Measurements from ENCODE around the gene FALEC. TPM values are rescaled to one million over a fixed set of nuclear protein-coding genes. Genes with fewer than 3 reads are reported as not detected.

The FALEC gene
- total RNA-seq, 4 donors from 2014 or later = not detected

DNA sequence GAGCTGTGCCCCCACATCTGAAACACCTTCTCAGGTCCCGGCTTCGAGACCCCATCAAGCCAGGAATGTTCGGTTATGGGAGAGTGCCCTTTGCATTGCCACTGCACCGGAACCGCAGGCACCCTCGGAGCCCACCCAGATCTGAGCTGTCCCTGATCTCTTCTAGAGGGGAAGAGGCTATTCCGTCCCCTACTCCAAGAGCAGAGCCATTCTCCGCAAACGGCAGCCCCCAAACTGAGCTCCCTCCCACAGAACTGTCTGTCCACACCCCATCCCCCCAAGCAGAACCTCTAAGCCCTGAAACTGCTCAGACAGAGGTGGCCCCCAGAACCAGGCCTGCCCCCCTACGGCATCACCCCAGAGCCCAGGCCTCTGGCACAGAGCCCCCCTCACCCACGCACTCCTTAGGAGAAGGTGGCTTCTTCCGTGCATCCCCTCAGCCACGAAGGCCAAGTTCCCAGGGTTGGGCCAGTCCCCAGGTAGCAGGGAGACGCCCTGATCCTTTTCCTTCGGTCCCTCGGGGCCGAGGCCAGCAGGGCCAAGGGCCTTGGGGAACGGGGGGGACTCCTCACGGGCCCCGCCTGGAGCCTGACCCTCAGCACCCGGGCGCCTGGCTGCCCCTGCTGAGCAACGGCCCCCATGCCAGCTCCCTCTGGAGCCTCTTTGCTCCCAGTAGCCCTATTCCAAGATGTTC, 38.0 kb downstream of the FALEC start:
- TF ChIP-seq POLR2A (IDR thresholded peaks at IDR 0.05) (no peak), POLR2AphosphoS5 (IDR thresholded peaks at IDR 0.05) (no peak), EP300 (IDR thresholded peaks at IDR 0.05) (no peak)
- TF ChIP-seq, protein P1, sequence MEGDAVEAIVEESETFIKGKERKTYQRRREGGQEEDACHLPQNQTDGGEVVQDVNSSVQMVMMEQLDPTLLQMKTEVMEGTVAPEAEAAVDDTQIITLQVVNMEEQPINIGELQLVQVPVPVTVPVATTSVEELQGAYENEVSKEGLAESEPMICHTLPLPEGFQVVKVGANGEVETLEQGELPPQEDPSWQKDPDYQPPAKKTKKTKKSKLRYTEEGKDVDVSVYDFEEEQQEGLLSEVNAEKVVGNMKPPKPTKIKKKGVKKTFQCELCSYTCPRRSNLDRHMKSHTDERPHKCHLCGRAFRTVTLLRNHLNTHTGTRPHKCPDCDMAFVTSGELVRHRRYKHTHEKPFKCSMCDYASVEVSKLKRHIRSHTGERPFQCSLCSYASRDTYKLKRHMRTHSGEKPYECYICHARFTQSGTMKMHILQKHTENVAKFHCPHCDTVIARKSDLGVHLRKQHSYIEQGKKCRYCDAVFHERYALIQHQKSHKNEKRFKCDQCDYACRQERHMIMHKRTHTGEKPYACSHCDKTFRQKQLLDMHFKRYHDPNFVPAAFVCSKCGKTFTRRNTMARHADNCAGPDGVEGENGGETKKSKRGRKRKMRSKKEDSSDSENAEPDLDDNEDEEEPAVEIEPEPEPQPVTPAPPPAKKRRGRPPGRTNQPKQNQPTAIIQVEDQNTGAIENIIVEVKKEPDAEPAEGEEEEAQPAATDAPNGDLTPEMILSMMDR (IDR thresholded peaks at IDR 0.05) = no peak
- H3K27me3 ChIP-seq = no peaks in the 10 kb centered on the region
- H3K4me3 ChIP-seq = no peak overlapping the region
- H3K36me3 ChIP-seq = peaks cover 32% of the 10 kb centered on the region
- peak overlapping the region; percentile 67 for H3K27ac ChIP-seq
- DNase-seq (ENCODE audit: low spot score in 2 of 2) = no peak
- 73% methylated on average over 2 of the region's 23 CpGs for WGBS
- H3K9me3 ChIP-seq = no peaks in the 10 kb centered on the region
- peaks cover 63% of the 10 kb centered on the region for H3K4me1 ChIP-seq

DNA sequence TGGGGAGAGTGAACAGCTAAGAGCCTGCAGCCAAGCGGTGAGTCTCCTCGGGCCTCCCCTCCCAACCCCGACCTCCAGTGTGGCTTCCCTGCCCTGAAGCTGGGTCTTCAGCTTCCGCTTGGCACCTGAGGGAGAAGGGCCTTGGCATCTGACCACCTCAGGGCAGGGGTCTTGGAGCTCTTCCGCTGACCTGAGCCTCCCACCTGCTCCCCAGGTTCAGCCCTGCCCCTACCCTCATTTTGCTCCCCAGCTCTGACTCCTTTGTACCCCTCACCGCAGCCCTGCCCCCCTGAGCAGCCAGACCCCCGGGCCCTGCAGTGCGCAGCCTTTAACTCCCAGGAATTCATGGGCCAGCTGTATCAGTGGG, 38.5 kb downstream of the FALEC start:
- Histone ChIP-seq H3K9me3 (no peaks in the 10 kb centered on the region), H3K27me3 (no peaks in the 10 kb centered on the region), H3K36me3 (peaks cover 32% of the 10 kb centered on the region), H3K4me3 (no peak overlapping the region), H3K4me1 (peaks cover 65% of the 10 kb centered on the region), H3K27ac (peak overlapping the region; percentile 14)
- DNase-seq (ENCODE audit: low spot score in 2 of 2) = no peak
- no peak for TF ChIP-seq POLR2A (IDR thresholded peaks at IDR 0.05)
- TF ChIP-seq, protein P1 (IDR thresholded peaks at IDR 0.05) = no peak
- TF ChIP-seq POLR2AphosphoS5 (IDR thresholded peaks at IDR 0.05) = no peak
- TF ChIP-seq EP300 (IDR thresholded peaks at IDR 0.05) = no peak
- 94% methylated on average over 5 of the region's 8 CpGs for WGBS

DNA sequence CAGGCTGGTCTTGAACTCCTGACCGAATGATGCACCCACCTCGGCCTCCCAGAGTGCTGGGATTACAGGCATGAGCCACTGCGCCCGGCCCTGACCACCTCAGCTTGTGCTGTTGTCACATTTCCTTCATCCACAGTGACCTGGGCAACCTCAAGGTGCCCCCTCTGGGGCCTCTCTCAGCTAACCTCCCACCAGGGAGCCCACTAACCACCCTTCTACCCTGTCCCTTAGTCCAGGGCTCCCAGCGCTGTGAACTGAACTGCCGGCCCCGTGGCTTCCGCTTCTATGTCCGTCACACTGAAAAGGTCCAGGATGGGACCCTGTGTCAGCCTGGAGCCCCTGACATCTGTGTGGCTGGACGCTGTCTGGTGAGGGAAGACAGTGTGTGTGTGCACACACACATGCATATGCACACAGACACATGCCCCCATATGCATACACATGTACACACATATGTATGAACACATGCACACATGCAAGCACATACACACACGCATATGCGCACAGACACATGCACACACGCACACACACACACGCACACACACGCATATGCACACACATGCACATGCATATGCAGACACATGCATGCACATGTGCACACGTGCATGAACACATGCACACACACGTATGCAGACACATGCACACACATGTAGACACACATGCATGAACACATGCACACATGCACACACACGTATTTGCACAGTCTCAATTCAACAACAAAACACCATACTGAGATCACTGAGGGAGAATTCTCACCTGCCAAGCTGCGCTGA, 39.8 kb downstream of the FALEC start:
- Histone ChIP-seq H3K27ac (no peak overlapping the region), H3K4me3 (no peak overlapping the region), H3K4me1 (peaks cover 67% of the 10 kb centered on the region), H3K36me3 (peaks cover 32% of the 10 kb centered on the region), H3K27me3 (no peaks in the 10 kb centered on the region), H3K9me3 (no peaks in the 10 kb centered on the region)
- DNase-seq (ENCODE audit: low spot score in 2 of 2) = no peak
- no peak for TF ChIP-seq POLR2AphosphoS5 (IDR thresholded peaks at IDR 0.05)
- TF ChIP-seq, protein P1 (IDR thresholded peaks at IDR 0.05) = no peak
- no peak for TF ChIP-seq POLR2A (IDR thresholded peaks at IDR 0.05)
- TF ChIP-seq EP300 (IDR thresholded peaks at IDR 0.05) = no peak
- WGBS = 93% methylated on average over 15 of the region's 19 CpGs

DNA sequence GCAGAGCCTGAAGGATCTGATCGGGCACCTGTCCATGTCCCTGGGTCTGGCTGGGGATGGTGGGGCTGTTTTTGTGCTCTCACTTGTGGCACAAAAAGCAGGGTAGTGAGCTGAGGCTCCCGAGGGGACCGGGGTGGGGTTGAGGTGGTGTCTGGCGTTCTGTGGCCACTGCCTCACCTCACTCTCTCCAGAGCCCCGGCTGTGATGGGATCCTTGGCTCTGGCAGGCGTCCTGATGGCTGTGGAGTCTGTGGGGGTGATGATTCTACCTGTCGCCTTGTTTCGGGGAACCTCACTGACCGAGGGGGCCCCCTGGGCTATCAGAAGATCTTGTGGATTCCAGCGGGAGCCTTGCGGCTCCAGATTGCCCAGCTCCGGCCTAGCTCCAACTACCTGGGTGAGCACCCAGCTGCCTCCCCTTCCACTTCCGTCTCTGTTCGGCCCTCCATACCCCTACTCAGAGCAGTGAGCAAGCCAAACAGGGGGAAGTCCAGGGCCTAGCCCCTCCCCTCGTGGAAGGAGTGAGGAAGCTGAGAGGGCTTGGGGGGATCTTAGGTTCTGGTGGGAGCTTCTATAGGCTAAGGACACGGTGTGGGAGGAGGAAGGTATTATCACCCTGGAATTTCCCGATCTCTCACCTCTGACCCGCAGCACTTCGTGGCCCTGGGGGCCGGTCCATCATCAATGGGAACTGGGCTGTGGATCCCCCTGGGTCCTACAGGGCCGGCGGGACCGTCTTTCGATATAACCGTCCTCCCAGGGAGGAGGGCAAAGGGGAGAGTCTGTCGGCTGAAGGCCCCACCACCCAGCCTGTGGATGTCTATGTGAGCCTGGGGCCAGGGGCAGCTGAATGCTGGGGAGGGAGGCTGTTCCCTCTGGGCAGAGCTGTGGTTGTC, 40.7 kb downstream of the FALEC start:
- 79% methylated on average over 11 of the region's 26 CpGs for WGBS

More for the DNA sequence above, 40.7 kb downstream of the FALEC start:
- peaks cover 63% of the 10 kb centered on the region for H3K4me1 ChIP-seq
- H3K27ac ChIP-seq = no peak overlapping the region
- H3K4me3 ChIP-seq = no peak overlapping the region
- no peaks in the 10 kb centered on the region for H3K27me3 ChIP-seq
- no peak for DNase-seq (ENCODE audit: low spot score in 2 of 2)
- no peaks in the 10 kb centered on the region for H3K9me3 ChIP-seq
- peaks cover 32% of the 10 kb centered on the region for H3K36me3 ChIP-seq
- TF ChIP-seq POLR2AphosphoS5 (IDR thresholded peaks at IDR 0.05) = no peak
- no peak for TF ChIP-seq EP300 (IDR thresholded peaks at IDR 0.05)
- TF ChIP-seq, protein P1 (IDR thresholded peaks at IDR 0.05) = no peak
- no peak for TF ChIP-seq POLR2A (IDR thresholded peaks at IDR 0.05)
